HG03135 (cell line): ENCODE measurements around the gene NRM.
A peak's percentile ranks its signal among the peaks of the same experiment; 100 is the strongest.
"Not testable (repeated sequence)": the region's sequence is repeated elsewhere in the genome, so short reads cannot be mapped to it uniquely, and the experiment has no call there.

Source experiments
- ATAC-seq: cut with Tn5 transposase; IDR thresholded peaks from one replicate; pipeline ENCODE4 v1.9.1; 2021; ENCODE audit warnings: mild to moderate bottlenecking, moderate library complexity; ENCODE audit not compliant: unreplicated experiment

Gene NRM

DNA sequence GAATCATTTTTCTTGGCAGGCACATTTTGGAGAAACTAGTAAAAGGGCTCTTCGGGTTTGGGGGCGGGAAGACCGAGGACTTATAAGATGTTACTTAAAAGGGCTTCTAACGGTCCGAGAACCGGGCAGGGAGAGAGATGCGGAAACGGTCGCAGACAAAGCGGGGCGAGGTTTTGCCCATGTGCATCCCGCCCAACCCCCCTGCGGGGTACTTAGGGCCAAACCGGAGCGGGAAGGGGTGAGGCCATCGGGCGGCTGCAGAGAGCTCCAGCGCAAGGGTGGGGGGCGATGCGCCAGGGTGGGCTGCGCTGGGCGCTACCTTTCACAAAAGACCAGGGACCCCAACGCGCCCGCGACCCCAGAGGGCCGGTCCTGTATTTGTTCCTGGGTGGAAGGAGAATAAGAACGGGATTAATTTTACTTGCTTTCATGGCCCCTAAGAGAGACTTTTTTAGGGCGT, 30.0 kb upstream of the NRM start:
- no peak for ATAC-seq

- ATAC-seq = peak; percentile 42
Measured at GRCh38 chr6:30719791-30720737, 29.3 kb upstream of the NRM start, which contains the start of gene TUBB. Gene TUBB (plus strand): TSS chr6:30720352. CDS start chr6:30720507, 155 bp downstream.

- ATAC-seq = no peak
Measured at GRCh38 chr6:30719356-30719755, 28.6 kb upstream of the NRM start.

- ATAC-seq = not testable (repeated sequence)
Measured at GRCh38 chr6:30717845-30718720, 27.3 kb upstream of the NRM start.

- peak; percentile 73 for ATAC-seq
Measured at GRCh38 chr6:30717129-30717844, 26.5 kb upstream of the NRM start, which contains the start of gene MDC1. Gene MDC1 (minus strand): TSS chr6:30717281. CDS start chr6:30715175, 2,106 bp downstream.

GRCh38 chr6:30716879-30717128, 26.0 kb upstream of the NRM start:
- no peak for ATAC-seq

DNA sequence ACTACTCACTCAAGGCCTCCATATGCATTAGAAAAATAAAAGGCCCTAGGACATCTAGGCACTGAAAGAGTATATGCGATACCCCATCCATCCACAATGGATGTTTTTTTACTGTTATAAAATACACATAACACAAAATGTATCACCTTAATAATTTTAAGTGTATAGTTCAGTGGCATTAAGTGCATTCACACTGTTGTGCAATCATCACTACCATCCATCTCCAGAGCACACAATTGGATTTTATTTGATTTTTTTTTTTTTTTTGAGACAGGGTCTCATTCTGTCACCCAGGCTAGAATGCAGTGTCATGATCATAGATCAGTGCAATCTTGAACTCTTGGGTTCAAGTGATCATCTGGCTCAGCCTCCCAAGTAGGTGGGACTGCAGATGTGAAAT, 23.5 kb upstream of the NRM start:
- ATAC-seq = no peak

DNA sequence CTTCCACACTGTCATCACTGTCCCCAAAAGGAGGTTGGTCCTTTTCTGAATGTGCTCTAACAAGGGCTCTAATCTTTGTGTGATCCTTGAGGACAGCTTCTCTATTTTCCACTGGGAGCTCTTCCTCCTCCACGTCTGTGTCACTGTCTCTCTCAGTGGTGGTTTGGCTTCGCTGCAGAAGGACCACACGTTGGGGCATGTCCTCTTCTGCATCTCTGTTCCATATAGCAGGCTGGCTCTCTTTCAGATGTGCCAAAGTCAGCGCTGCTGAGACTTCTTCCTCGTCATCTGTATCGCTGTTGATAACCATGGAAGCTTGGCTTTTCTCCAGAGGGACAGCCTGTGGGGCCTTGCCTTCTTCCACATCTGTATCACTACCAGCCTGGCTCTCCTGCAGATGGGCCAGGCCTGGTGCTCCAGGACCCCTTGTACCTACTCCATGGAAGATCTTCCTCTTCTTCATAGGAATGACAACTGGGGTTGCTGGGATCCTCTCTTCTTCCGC, 21.7 kb upstream of the NRM start:
- no peak for ATAC-seq

DNA sequence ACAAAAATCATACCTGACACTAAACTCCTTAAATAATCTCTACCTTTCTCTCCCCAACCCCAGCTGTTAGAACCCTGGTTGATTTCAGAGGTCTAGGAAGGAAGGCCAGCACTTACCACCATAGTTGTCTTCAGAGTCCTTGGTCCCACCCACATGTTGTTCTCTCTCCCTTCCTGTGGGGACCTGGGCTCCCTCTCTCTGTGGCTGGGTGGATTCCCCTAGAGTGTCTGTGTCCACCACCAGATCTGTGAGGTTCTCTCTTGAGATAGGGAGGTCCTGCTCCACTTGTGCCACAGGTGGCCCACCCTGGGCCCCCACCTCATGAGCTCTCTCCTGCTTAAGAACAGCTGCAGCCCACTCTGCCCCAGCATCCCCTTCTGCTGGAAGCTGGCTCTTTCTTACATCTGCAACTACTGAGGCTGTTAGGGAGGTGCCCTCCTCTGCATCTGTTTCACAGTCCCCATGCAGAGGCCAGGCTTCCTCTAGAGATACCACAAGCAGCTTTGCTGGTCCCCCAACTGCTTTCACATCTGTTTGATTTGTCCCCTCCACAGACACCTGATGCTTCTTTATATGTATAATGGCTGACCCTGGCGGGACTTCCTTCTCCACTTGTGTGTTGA, 21.1 kb upstream of the NRM start:
- no peak for ATAC-seq

GRCh38 chr6:30709101-30709868, 18.5 kb upstream of the NRM start:
- no peak for ATAC-seq

DNA sequence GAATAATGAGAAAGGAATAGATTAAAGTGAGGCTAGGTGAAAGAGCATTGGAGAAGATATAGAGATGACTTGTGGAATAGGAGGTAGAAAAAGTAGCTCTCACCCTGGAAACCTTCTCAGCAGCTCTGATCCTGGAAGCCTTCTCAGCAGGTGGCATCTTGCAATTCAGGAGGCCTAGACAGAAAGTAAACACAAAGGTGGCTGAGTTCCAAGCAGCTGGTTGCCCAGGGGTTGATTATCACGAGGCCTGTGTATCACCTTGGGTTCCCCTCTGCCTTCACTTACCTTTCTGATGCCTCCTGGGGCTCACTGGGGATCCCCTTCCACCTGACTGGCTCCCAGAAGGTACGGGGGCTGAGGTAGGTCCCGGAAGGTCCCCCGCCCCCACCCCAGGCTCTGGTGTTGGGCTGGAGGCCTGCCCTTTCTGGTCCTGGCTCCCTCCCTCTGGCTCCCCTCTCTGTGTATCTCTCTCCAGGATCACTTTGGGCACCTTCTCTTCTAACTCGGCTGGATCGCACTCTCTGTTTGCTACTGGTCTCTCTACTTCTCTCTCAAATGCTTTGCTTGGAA, 16.6 kb upstream of the NRM start:
- ATAC-seq = no peak

DNA sequence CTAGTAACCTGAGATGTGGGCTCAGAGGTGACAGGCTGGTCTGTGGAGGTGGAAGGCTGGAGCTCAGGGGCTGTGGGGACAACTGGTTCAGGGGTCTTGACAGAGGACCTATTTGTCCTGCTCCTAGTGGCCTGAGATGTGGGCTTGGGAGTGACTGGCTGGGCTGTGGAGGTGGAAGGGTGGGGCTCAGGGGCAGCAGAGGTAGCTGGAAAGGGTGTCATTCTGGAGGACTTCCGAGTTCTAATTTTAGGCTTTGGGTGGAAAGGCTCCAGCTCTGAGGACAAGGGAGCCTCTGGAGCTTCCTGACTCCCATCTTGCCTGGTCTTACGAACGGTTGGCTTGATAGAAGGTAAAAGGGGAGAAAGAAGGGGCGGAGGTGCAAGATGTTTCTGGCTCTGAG, 14.8 kb upstream of the NRM start:
- no peak for ATAC-seq

DNA sequence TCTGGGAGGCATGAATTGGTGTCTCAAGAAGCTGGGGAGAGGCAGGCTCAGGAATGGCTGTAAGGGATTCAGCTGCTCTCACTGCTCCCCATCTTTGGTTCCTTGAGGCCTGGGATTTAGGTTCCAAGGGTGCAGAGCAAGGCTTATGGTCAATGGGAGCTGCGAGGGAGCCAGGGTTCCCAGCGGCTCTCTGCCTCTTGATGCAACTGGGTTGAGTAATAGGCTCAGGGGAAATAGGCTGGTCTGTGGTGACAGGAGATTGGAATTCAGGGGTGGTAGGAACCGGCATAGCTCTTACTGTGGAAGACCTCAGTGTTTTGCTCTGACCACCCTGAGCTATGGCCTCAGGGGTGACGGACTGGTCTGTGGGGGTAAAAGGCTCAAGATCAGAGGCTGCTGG, 13.0 kb upstream of the NRM start:
- no peak for ATAC-seq

GRCh38 chr6:30703011-30703410, 12.2 kb upstream of the NRM start:
- ATAC-seq = no peak

- no peak for ATAC-seq
Measured at GRCh38 chr6:30700340-30700739, 9.6 kb upstream of the NRM start.

GRCh38 chr6:30696432-30696831, 5.6 kb upstream of the NRM start:
- ATAC-seq = no peak

- no peak for ATAC-seq
Measured at GRCh38 chr6:30691208-30691847, 544 bp upstream of the NRM start.

- no peak for ATAC-seq
Measured at GRCh38 chr6:30689985-30690384, 799 bp downstream of the NRM start.
